Fibroblast of upper back skin (primary cell): Measurements from ENCODE around the gene GOLGA8R.
"Not testable (repeated sequence)": the region's sequence is repeated elsewhere in the genome, so short reads cannot be mapped to it uniquely, and the experiment has no call there.

Experiments
- DNase-seq: peaks from one replicate; pipeline ENCODE4 v3.0.0-alpha.2; 2013

GOLGA8R gene

GRCh38 chr15:30414160-30414559 is at the start of gene GOLGA8R:
Gene GOLGA8R (minus strand): TSS chr15:30414260. CDS start chr15:30414162, 98 bp downstream.
- not testable (repeated sequence) for DNase-seq

- DNase-seq: not testable (repeated sequence)
Observed at GRCh38 chr15:30463849-30464248, 49.8 kb upstream of the GOLGA8R start.

- not testable (repeated sequence) for DNase-seq
Observed at GRCh38 chr15:30462176-30462575, 48.1 kb upstream of the GOLGA8R start.

DNA sequence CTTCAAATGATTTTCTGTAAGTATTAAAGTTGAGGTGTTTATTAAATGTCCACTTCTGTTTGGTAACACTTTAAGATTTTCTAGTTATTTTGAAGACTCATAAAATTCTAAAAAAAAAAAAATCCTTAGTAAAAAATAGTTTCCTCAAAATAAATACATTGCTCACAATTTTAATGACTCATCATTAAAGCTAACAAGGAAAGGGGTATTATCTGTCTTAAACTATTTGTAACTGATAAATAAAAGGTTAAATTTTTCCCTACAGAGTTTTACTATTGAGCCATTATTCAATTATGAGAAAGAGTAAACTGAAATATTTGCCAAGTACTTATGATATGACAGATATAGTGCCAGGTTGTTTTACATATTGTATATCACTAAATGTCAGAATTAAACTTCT is 38.6 kb upstream of the GOLGA8R start:
- not testable (repeated sequence) for DNase-seq

- not testable (repeated sequence) for DNase-seq
Observed at GRCh38 chr15:30438348-30438747, 24.3 kb upstream of the GOLGA8R start.

- DNase-seq: not testable (repeated sequence)
Observed at GRCh38 chr15:30435878-30436277, 21.8 kb upstream of the GOLGA8R start.

DNA sequence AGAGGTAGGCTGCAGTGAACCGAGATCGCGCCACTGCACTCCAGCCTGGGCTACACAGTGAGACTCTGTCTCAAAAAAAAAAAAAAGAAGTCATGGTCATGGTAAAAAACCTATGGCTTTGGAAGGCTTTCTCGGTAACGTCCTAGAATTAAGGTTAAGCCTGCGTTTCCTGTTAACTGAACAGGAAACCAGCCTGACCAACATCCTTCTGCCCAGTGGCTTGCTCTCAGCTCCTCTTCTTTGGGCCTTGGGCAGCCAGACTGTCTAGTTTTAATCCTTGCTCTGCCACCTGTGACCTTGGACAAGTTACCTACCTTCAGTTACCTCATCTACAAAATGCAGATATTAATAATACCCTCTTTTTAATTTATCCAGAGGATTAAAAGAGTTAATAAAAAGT is 6.7 kb upstream of the GOLGA8R start:
- DNase-seq: not testable (repeated sequence)

DNA sequence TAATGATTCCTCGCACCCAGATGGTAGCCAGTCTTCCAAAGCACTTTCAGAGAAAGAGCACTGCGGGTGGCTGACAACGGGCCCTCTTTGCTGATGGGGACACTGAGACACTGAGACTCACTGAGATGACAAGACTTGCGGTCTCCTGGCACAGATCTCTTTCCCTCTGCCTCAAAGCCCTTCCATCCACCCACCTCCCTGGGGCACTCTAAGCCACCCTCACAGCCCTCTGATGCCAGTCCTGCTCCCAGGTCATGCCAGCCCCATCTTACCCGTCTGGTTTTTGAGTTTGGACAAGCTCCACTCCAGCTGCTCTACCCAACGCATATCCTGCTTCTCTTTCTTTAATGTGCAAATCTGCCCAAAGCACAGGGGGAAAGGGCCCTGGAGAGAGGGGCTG is 6.4 kb downstream of the GOLGA8R start:
- DNase-seq: not testable (repeated sequence)

DNA sequence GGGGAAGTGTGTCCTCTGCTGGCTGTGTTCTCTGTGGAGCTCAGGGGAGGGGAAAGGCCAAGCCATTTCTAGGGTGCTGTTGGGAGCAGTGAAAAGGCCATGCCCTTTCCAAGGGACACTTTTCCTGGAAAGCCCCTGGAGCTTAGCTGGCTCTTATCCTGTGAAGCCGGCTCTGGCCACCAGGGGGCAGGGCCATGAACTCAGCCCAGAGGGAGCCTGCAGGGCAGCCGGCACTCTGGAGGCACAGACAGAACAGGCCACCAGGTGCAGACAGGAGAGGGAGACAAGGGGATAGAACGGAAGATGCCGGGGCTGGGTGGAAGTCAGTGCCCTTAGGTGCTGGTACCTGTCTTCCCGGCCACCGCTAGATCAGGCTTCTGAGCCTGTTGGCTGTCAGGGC is 15.1 kb downstream of the GOLGA8R start:
- not testable (repeated sequence) for DNase-seq

DNA sequence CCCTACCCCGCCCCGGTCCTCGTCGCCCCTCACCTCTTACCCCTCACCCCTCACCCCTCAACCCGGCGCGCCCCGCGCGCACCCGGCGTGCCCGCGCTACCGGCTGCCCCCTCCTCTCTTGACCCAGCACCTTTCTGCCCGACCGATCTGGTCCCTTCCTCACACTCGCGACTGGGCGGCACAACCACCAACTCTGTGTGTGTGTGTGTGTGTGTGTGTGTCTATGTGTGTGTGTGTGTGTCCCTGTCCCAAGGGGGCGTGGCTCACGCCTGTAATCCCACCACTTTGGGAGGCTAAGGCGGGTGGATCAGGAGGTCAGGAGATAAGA is 20.4 kb downstream of the GOLGA8R start:
- DNase-seq: not testable (repeated sequence)

DNA sequence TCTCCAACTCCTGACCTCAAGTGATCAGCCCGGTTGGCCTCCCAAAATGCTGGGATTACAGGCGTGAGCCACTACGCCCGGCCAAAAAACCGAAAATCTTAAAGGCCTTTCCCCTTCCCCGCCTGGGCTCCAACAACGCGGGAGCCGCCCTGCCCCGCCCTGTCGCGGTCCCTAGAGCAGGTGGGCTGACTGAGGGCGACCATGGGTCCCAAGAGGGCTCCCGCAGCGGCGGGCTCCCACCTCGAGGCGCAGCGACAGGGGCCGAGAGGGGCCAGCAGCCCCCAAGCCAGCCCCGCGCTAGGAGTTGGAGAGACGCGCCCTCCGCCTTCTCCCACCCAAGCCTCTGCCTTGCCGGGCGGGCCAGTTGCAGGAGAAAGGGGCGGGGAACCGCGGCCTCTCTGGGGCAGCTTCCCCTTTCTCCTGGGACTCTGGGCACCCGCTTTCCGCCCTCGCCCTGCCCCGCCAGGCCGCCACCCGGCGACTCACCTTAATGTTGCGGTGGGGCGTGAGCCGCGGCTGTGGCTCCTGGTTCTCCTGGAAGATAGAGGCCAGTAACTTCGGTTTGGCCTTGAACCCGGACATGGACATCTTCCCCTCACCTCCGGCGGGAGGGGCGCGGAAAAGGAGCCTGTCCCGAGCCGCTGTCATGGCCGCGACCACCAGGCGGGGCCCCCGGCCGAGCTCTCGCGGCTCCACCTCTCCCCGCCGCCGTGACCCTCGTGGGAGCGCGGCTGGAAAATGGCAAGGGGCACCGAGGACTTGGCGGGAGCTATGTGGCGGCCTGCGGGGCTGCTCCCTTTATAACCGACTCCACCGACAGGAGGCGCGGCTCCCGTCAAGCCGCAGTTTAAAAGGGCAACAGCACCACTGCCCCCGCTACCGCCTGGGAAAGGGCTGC is 21.0 kb downstream of the GOLGA8R start, which contains the start of gene CHRFAM7A:
TSS of gene CHRFAM7A (minus strand) at position 775 of the 898 bp plus-strand sequence. CDS start 10,189 bp downstream, outside the sequence.
- DNase-seq: not testable (repeated sequence)

DNA sequence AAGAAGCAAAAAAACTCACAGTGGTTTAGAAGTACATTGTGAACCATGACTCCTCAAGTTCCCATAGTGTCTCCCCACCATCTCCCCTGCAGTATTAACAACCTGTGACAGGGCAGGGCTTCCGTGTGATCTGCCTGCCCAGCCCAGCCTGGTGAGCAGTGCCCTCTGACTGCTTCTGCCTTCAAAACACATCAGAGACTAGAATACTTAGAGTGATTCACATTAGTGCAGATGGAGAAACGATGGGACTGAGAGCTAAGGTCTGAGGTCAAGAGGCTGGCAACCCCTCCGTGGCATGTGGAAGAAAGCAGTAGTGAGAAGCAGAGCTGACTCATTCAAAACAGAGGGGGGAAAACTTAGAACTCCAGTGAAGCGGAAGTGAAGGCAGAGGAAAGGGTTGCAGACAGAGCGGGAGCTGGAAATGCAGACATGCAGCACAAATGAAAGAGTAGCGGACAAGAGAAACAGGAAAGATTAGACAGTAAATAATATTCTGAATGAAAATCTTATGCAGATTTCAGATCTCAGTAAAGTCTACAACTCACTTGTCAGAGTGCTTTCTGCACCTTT is 27.7 kb downstream of the GOLGA8R start:
- DNase-seq: not testable (repeated sequence)

DNA sequence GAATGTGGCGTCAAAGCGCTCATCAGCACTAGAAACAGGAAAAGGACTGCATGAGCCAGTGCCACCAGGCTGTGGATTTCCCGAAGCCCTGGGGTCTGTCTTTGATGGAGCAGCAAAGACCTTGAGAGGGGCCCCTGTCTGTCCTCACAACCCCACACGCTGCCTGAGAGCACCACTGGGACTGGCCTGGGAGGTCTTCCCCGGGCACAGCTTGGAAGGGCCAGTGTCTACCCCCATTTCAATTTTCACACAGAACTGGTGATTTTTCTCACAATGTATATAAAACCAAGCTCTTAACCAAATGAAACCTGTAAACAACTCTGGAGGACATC is 37.0 kb downstream of the GOLGA8R start:
- DNase-seq: not testable (repeated sequence)

GRCh38 chr15:30376375-30377081 is 37.5 kb downstream of the GOLGA8R start:
- DNase-seq: not testable (repeated sequence)

DNA sequence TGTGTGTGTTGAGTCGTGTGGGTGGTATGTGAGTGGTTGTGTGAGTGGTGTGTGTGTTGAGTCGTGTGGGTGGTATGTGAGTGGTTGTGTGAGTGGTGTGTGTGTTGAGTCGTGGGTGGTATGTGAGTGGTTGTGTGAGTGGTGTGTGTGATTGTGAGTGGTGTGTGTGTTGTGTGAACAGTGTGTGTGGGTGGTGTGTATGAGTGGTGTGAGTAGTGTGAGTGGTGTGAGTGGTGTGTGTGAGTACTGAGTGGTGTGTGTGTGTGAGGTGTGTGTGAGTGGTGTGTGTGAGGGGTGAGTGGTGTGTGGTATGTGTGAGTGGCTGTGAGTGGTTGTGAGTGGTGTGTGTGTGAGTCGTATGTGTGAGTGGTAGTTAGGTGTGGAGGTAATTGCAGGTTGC is 38.2 kb downstream of the GOLGA8R start:
- DNase-seq: not testable (repeated sequence)

GRCh38 chr15:30374862-30375261 is 39.2 kb downstream of the GOLGA8R start:
- DNase-seq: not testable (repeated sequence)

GRCh38 chr15:30368271-30368670 is 45.8 kb downstream of the GOLGA8R start:
- not testable (repeated sequence) for DNase-seq

- DNase-seq: not testable (repeated sequence)
Observed at GRCh38 chr15:30367246-30367645, 46.8 kb downstream of the GOLGA8R start.

GRCh38 chr15:30361404-30361803 is 52.7 kb downstream of the GOLGA8R start:
- not testable (repeated sequence) for DNase-seq

DNA sequence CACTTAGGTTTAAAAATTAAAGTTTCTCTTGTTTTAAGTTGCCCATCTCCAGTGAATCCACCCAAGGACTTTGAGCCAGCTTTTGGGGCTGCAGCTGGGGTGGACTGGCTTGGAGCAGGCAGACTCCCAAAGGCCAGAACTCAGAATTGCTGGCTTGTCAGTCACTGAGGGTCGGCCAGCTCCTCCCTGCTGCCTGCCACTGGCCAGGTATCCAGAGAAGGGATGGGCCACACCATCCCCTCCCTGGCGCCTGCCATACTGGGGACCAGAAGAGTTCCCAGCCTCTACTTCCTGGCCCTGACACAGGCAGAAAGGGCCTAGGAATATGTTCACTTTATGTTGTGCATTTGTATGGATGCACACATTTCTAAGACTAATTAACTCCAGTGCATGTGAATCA is 53.1 kb downstream of the GOLGA8R start:
- DNase-seq: not testable (repeated sequence)

GRCh38 chr15:30355043-30355442 is 59.0 kb downstream of the GOLGA8R start:
- not testable (repeated sequence) for DNase-seq
